Brain microvascular endothelial cell (primary cell): ENCODE data around the gene TRPC4AP.

Source experiments
- DNase-seq: peaks from one replicate; pipeline ENCODE4 v3.0.0-alpha.2; 2020
- H3K27ac ChIP-seq: fragments of 250-450 bp; sonication (Bioruptor Pico); 2 replicates; pipeline ENCODE4 v1.5.1; 2020; ENCODE audit warnings: mild to moderate bottlenecking, moderate library complexity
- H3K27me3 ChIP-seq: fragments of 250-450 bp; sonication (Bioruptor Pico); replicated peaks from 2 replicates; pipeline ENCODE4 v1.5.1; 2020; ENCODE audit warnings: mild to moderate bottlenecking
- H3K36me3 ChIP-seq: fragments of 250-450 bp; sonication (Bioruptor Pico); replicated peaks from 2 replicates; pipeline ENCODE4 v1.5.1; 2020; ENCODE audit warnings: mild to moderate bottlenecking
- H3K4me3 ChIP-seq: 2 replicates; pipeline ENCODE4 v1.5.1; 2011; ENCODE audit warnings: low read depth, mild to moderate bottlenecking, control low read depth, low read length, moderate library complexity
- CTCF ChIP-seq: IDR thresholded peaks from 2 replicates; pipeline ENCODE4 v1.5.1; 2011; ENCODE audit warnings: low read depth, mild to moderate bottlenecking, moderate library complexity, low read length, control low read depth, inconsistent platforms; ENCODE audit errors: missing control alignments
- in situ Hi-C: cut with HindIII; loops from 2 replicates; pipeline ENCODE4 v1.10.0; 2017; ENCODE audit warnings: low sequenced_read_pairs, low pct_ligation_motif_present

The TRPC4AP gene

GRCh38 chr20:35013421-35014411 is 78.9 kb downstream of the TRPC4AP start:
- in situ Hi-C loops, result no loop called here
- no peak for DNase-seq
- Histone ChIP-seq H3K27me3 (no peaks in the 10 kb centered on the region), H3K36me3 (peaks cover 66% of the 10 kb centered on the region), H3K4me3 (no peak overlapping the region), H3K27ac (no peak overlapping the region)
- TF ChIP-seq CTCF, result no peak

- TF ChIP-seq CTCF, result no peak
- peaks cover 77% of the 10 kb centered on the region for H3K36me3 ChIP-seq
- H3K27ac ChIP-seq, result no peak overlapping the region
- H3K27me3 ChIP-seq, result no peaks in the 10 kb centered on the region
- H3K4me3 ChIP-seq, result no peak overlapping the region
- in situ Hi-C loops, result no loop called here
- no peak for DNase-seq
Measured at GRCh38 chr20:35012227-35013069, 80.2 kb downstream of the TRPC4AP start.

- no peak overlapping the region for H3K27ac ChIP-seq
Measured at GRCh38 chr20:35011589-35012226, 80.9 kb downstream of the TRPC4AP start.

GRCh38 chr20:35010405-35011192 is 82.0 kb downstream of the TRPC4AP start:
- Histone ChIP-seq H3K27ac (no peak overlapping the region), H3K4me3 (no peak overlapping the region), H3K27me3 (no peaks in the 10 kb centered on the region), H3K36me3 (peaks cover 82% of the 10 kb centered on the region)
- TF ChIP-seq CTCF, result no peak
- in situ Hi-C loops, result no loop called here
- no peak for DNase-seq

More at GRCh38 chr20:35011589-35012226, 80.9 kb downstream of the TRPC4AP start:
- DNase-seq, result no peak
- in situ Hi-C loops, result no loop called here
- peaks cover 81% of the 10 kb centered on the region for H3K36me3 ChIP-seq
- no peak overlapping the region for H3K4me3 ChIP-seq
- H3K27me3 ChIP-seq, result no peaks in the 10 kb centered on the region
- TF ChIP-seq CTCF, result no peak
